Muscle layer of colon (tissue), 2 donors: ENCODE measurements around the gene ZNF319.

Experiments
- H3K27ac ChIP-seq: one replicate; pipeline ENCODE4 v1.7.0; 2013; ENCODE audit warnings: low read depth, mild to moderate bottlenecking, low read length, moderate library complexity
- H3K27me3 ChIP-seq, 2 donors: one replicate each; pipeline ENCODE4 v1.7.0; 2013; ENCODE audit warnings: low read length in 2 of 2, mild to moderate bottlenecking in 2 of 2; ENCODE audit not compliant: insufficient read depth in 2 of 2, control insufficient read depth in 1 of 2
- H3K36me3 ChIP-seq: one replicate; pipeline ENCODE4 v1.7.0; 2013; ENCODE audit warnings: mild to moderate bottlenecking, low read length; ENCODE audit not compliant: insufficient read depth
- H3K4me1 ChIP-seq: one replicate; pipeline ENCODE4 v1.7.0; 2013; ENCODE audit warnings: mild to moderate bottlenecking, low read length; ENCODE audit not compliant: insufficient read depth
- H3K4me3 ChIP-seq, 2 donors: one replicate each; pipeline ENCODE4 v1.7.0; 2013; ENCODE audit warnings: low read length in 2 of 2, low read depth in 1 of 2, mild to moderate bottlenecking in 1 of 2, moderate library complexity in 1 of 2
- H3K9ac ChIP-seq: one replicate; pipeline ENCODE4 v1.7.0; 2013; ENCODE audit warnings: low read length
- H3K9me3 ChIP-seq: one replicate; pipeline ENCODE4 v1.7.0; 2013; ENCODE audit warnings: mild to moderate bottlenecking, low read length
- donor health status: abdominal sarcoma.
- donor health status: Adenocarcinoma of cecum.

Gene ZNF319

DNA sequence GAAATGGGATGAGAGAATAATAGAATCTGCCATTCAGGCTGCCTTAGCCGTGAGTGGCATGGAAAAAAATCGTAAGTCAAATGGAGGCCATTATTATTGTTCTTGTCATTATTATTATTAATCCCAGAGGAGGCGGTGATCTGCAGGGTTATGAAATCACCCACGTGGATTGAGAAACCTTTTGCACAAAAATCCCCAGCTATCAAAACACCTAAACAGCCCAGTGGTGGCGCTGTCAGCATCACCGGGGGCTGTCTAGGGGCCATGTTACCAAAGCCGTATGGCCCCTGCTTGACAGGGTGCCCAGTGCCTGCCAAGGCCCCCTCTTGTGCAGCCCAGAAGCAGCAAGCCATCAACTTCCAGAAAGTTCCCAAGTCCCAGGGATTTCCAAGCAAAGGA lies 54.7 kb downstream of the ZNF319 start:
- H3K4me3 ChIP-seq, result no peak overlapping the region
- H3K27me3 ChIP-seq, result no peaks in the 10 kb centered on the region
- H3K36me3 ChIP-seq, result no peaks in the 10 kb centered on the region
- H3K9me3 ChIP-seq, result no peaks in the 10 kb centered on the region
- no peaks in the 10 kb centered on the region for H3K4me1 ChIP-seq
- H3K27ac ChIP-seq, result no peak overlapping the region
- H3K9ac ChIP-seq, result no peak overlapping the region

DNA sequence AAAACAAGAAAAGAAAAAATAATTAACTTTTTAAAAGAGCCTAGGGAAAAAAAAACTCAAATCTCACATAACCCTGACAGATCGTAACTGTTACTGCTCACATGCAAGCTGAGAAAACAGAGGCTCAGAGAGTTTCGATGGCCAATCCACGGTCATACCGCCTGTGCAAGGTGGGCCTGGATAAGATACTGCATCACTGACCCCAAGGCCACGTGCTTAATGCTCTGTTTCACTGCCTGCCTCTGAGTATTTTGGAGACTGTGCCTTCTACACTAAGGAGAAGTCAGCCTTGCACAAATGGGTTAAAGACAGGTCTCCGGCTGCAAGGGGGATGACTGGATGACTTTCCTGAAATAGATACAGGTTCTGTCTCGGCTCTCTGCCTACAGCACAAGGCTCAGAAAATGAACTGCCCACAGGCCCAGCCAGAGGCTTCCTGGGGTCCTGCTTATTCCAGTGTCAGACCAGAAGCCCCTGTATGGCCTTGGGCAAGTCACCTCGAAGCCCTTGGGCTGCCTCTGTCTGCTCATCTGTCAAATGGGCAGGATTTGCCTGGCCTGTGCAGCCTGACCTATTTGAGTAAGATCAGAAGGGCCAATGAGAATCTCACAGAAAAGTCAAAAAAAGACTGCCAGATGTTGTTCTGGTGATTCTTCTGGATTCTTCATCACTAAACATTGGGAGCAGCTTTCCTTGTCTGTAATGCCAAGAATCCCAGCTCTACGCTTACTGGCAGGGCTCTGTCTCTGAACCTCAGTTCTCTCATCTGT lies 55.3 kb downstream of the ZNF319 start:
- no peaks in the 10 kb centered on the region for H3K4me1 ChIP-seq

More for the DNA sequence above, 55.3 kb downstream of the ZNF319 start:
- Histone ChIP-seq H3K9me3 (no peaks in the 10 kb centered on the region), H3K36me3 (no peaks in the 10 kb centered on the region), H3K4me3 (no peak overlapping the region), H3K27ac (no peak overlapping the region), H3K27me3 (no peaks in the 10 kb centered on the region), H3K9ac (no peak overlapping the region)
